ENCODE measurements around the gene SBNO2.
"Not testable (repeated sequence)": the region's sequence is repeated elsewhere in the genome, so short reads cannot be mapped to it uniquely, and the experiment has no call there.

The SBNO2 gene

DNA sequence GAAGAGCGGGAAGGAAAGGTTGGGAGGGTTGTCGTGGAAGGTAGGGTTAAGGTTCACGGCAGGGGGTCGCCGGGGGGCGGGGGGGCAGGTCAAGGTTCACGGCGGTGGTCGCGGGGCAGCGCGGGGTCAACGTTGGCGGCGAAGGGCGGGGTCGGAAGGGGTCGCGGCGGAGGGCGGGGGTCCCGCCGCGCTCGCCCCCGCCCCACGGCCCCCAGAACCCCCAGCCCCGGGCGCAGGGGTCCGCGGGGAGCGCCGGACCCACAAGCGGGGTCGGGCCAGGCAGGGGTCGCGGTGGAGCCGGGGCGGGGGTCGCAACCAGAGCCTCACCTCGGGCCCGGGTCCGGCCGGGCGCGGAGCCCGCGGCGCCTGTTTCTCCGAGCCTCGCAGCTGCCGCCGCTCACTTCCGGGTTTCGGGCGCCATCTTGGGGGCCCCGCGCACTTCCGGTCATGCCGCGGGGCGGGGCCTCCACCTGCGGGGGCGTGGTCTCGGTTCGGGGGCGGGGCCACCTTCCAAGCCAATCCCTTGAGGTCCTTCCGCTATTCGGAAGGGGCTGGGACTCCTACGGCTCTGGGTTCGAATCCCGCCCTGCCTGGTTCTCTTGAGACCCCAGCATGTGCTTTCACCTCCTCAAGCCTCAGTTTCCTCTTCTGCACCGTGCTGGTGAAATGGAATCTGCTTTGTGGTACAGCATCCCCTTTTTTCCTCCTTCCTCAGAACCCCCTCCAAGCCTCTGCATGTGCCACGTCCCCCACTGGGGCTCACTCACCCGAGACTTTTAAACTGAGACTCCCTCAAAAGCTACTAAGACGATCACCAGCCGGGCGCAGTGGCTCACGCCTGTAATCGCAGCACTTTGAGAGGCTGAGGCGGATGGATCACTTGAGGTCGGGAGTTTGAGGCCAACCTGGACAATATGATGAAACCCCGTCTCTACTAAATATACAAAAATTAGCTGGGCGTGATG, at the start of gene SBNO2:
Gene SBNO2 (minus strand): TSS at position 424 of the 965 bp plus-strand sequence. CDS start 19,992 bp downstream, outside the sequence.
- DNase-seq (ENCODE audit: low spot score), result peak; percentile 95

DNA sequence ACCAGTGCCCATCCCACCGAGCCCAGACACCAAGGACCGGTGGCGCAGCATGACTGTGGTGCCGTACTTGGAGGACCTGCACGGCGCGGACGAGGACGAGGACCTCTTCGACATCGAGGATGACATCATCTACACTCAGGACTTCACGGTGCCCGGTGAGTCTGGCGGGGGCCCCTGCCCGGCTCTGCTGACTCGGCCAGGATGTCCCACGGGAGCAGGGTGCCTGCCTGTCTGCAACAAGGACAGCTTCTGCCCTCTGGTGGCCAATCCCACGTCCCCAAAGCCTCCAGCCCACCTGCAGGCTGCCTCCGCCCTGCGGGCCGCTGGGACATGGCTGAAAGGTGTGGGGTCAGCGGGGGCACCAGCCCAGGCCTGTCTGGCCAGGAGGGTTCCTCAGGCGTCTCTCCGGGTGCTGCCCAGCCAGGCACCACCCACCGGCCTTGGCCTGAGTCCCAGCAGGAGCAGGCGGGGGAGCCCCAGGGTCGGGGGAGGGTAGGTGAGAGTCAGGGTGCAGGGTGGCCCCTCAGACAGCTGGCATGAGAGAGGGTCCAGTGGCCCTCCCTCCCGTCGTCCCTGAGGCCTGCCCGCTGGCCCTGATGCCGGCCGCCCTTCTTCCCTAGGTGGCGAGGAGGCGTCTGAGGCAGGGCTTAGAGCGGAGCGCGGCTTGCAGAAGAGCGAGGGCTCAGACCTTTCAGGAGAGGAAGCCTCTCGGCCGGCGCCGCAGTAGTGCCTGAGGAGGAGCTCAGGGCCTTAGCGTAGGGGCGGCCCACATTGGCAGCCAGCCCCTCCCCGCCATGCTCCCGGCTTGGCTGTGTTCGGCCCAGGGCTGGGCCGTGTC, 49.2 kb upstream of the SBNO2 start:
- DNase-seq (ENCODE audit: low spot score), result peak; percentile 69

DNA sequence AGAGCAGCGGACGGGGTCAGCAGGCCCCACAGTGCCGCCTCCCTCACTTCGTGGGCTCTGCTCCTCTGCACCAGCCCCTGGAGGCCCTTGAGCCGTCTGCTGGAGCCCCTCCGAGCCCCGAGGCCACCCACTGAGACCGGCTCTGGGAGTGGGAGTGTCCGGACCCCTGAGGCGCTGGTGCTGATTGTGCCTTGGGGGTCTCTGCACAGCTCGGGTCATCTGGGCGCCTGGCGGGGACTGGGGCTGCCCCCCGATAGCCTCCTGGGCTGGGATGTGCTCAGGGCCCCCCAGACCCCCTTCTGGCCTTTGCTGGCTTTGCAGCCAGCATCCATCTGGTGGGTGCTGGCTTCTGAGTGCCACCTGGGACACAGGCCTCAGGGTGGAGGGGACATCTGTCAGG, 48.3 kb upstream of the SBNO2 start:
- DNase-seq (ENCODE audit: low spot score), result no peak

GRCh38 chr19:1221904-1222255, 47.8 kb upstream of the SBNO2 start:
- DNase-seq (ENCODE audit: low spot score), result no peak

GRCh38 chr19:1220976-1221903, 47.2 kb upstream of the SBNO2 start:
- peak; percentile 71 for DNase-seq (ENCODE audit: low spot score)

GRCh38 chr19:1220477-1220930, 46.4 kb upstream of the SBNO2 start:
- no peak for DNase-seq (ENCODE audit: low spot score)

DNA sequence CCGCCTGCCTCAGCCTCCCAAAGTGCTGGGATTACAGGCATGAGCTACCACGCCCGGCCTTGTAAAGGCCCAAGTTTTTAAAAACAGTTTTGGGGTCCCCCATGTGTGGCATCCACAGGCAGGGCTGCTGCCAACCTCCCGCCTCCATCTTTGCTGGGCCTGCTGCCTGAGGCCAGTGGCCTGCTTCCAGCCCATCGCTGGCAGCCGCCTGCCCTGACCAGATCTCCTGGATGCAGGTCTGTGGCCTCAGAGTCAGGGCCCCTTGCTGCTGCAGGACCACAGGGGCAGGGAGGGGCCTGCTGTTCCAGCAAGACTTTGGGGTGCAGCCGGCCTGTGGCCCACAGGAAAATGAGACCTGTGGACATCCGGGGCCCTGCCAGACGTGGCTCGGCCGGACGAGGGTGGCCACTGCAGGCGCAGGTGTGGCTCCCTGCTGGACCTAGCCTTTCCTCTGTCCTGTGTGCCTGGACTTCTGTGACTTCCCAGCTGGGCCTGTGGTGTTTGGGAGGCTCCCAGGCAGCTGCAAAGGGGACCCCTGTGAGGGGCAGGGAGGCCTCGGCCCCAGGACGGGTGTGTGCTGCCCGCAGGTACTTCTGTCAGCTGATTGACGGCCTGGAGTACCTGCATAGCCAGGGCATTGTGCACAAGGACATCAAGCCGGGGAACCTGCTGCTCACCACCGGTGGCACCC, 45.9 kb upstream of the SBNO2 start:
- no peak for DNase-seq (ENCODE audit: low spot score)

- no peak for DNase-seq (ENCODE audit: low spot score)
Measured at GRCh38 chr19:1218751-1219567, 44.9 kb upstream of the SBNO2 start.

GRCh38 chr19:1217366-1217765, 43.3 kb upstream of the SBNO2 start:
- DNase-seq (ENCODE audit: low spot score), result no peak

- DNase-seq (ENCODE audit: low spot score), result no peak
Measured at GRCh38 chr19:1216756-1217155, 42.7 kb upstream of the SBNO2 start.

DNA sequence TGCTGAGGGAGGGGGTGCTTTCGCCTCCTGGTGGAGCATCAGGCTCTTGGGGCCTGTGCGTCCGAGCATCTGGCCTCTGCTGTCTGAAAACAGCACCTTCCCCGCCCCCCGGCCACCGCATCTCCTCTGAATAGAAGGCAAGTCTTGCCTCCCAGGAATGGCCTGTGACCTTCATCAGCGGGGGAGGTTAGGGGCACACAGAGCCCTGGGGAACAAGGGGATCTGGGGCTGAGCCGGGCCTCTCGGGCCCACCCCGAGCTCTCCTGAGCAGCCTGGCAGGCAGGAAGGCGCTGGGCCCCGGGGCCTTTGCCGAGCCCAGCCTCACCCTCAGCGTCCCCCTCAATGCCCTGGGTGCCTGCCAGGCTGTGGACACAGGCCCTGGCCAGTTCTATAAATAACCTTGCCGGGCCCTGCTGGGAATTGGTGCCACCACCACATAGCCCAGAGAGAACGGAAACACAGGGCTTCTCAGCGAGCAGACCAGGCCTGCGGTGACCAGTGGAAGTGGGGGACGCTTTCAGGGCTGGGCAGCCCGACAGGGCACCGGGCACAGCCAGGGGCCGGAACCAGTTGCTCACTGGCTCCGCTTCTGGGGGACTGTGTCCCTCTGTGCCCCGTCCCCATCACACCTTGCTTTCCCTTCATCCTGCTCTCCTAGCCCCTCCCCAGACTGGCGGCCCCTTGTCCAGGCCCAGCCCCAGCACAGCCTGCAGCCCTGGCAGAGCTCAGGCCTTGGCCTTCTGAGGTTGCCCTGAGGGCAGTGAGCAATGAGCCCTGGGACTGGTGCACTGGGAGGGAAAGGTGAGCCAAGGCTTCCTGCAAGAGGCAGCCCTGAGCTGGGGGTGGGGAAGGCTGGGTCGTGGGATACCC, 41.0 kb upstream of the SBNO2 start:
- peak; percentile 77 for DNase-seq (ENCODE audit: low spot score)

DNA sequence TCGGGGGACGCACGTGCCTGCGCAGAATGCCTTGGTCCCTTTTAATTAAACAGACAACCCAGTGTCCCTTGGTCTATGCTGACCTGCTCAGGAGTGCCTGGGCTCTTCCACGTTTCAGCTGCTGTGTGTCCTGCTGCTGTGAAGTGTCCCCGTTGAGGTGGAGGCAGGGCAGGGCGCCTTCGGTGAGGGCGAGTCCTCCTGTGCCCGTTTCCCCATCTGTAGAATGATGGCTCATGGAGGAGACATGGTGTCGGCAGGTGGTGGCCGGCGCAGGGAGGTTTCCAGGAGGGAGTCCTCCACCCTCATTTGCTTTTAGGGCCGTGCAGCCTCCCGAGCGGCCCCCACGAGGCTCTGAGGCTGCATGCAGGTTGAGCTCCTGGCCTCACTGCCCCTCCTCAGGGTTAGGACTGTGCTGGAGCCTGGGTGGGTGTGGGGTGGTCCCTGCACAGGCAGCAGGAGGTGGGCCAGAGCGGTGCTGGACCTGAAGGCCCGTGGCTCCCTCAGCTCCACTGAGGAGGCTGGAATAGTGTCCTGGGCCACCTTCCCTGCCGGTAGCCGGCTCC, 40.3 kb upstream of the SBNO2 start:
- DNase-seq (ENCODE audit: low spot score), result no peak

- peak; percentile 68 for DNase-seq (ENCODE audit: low spot score)
Measured at GRCh38 chr19:1213391-1214286, 39.6 kb upstream of the SBNO2 start.

GRCh38 chr19:1211494-1212234, 37.6 kb upstream of the SBNO2 start:
- no peak for DNase-seq (ENCODE audit: low spot score)

- no peak for DNase-seq (ENCODE audit: low spot score)
Measured at GRCh38 chr19:1210227-1210538, 36.1 kb upstream of the SBNO2 start.

- DNase-seq (ENCODE audit: low spot score), result not testable (repeated sequence)
Measured at GRCh38 chr19:1208830-1209229, 34.8 kb upstream of the SBNO2 start.

- DNase-seq (ENCODE audit: low spot score), result no peak
Measured at GRCh38 chr19:1206864-1207450, 32.9 kb upstream of the SBNO2 start.
